Small intestine (tissue), 16 donors: ENCODE data around the gene KDELR1. TPM values are rescaled to one million over a fixed set of nuclear protein-coding genes. Genes with fewer than 3 reads are reported as not detected.

ENCODE experiments used
- DNase-seq, 2 donors: peaks; one replicate each; pipeline versions ENCODE4 v3.0.0 to v3.0.0-alpha.2; 2013
- FAIRE-seq: peaks from 2 replicates; lab custom pipeline; 2012; peaks lifted over from hg19 to GRCh38; lab: Jason Lieb, UNC
- H3K27ac ChIP-seq, 3 donors: one replicate each; pipeline ENCODE4 v1.5.1; 2013; ENCODE audit warnings: low read length in 2 of 3, mild to moderate bottlenecking in 2 of 3, control low read depth in 1 of 3, inconsistent platforms in 1 of 3, low read depth in 1 of 3, moderate library complexity in 1 of 3
- H3K27me3 ChIP-seq, 3 donors: one replicate each; pipeline ENCODE4 v1.6.1; 2013; ENCODE audit warnings: low read length in 3 of 3, inconsistent platforms in 1 of 3; ENCODE audit not compliant: control insufficient read depth in 3 of 3, insufficient read depth in 3 of 3
- H3K36me3 ChIP-seq, 3 donors: one replicate each; pipeline ENCODE4 v1.6.1; 2013; ENCODE audit warnings: low read length in 3 of 3, inconsistent platforms in 1 of 3, low read depth in 1 of 3, mild to moderate bottlenecking in 1 of 3, moderate library complexity in 1 of 3; ENCODE audit not compliant: control insufficient read depth in 3 of 3, insufficient read depth in 2 of 3
- H3K4me1 ChIP-seq, 3 donors: one replicate each; pipeline ENCODE4 v1.6.1; 2013; ENCODE audit warnings: low read length in 2 of 3, inconsistent platforms in 1 of 3, low read depth in 1 of 3, mild to moderate bottlenecking in 1 of 3, moderate library complexity in 1 of 3; ENCODE audit not compliant: control insufficient read depth in 3 of 3, insufficient read depth in 2 of 3
- H3K4me3 ChIP-seq, 3 donors: one replicate each; pipeline ENCODE4 v1.5.1; 2013; ENCODE audit warnings: low read length in 3 of 3, control low read depth in 1 of 3, inconsistent platforms in 1 of 3, low read depth in 1 of 3, mild to moderate bottlenecking in 1 of 3, moderate library complexity in 1 of 3
- H3K9me3 ChIP-seq, 2 donors: one replicate each; pipeline ENCODE4 v1.6.1; 2013; ENCODE audit warnings: low read depth in 1 of 2, low read length in 1 of 2; ENCODE audit not compliant: control insufficient read depth in 2 of 2, insufficient read depth in 1 of 2
- WGBS, 3 donors: extraction: QIAGEN DNeasy Blood & Tissue Kit; methylation state at CpG; one replicate each; pipeline ENCODE4 v1.1.7; 2013; 5-methylcytosine and 5-hydroxymethylcytosine counted together
- long read RNA-seq, 10 donors: transcript quantifications; one replicate each; lab custom pipeline, GENCODE V29; 2026
- polyA plus RNA-seq, 4 donors: library from polyadenylated mRNA; stranded (reverse) in 3 of 4; unstranded in 1 of 4; fragments of 200-250 nt in 3 of 4; fragments of 120-200 nt in 1 of 4; gene quantifications; one replicate each; pipeline versions ENCODE4 v1.2.1 to v1.2.3, GENCODE V29; 2013
- donor health status: healthy with polysubstance abuse.
- donor health status: control.
- donor health status: control.
- donor health status: Bipolar disorder and iron deficiency.
- donor health status: healthy.

Gene KDELR1
- polyA plus RNA-seq: 100 to 1,000 TPM in 3 of 4 donors, 10 to 100 TPM in 1; 95.4 to 288 (median 166) TPM
- long read RNA-seq, donor 1, transcript KDELR1-201 (5 exons, 1,557 nt): major isoform, 156 of 184 reads
- long read RNA-seq, donor 1, partial matches to known transcripts: 25 of 184 reads
- long read RNA-seq, donor 1, other reads (novel, unspliced or antisense): 0 of 184 reads
- long read RNA-seq, donor 2, transcript KDELR1-201 (5 exons, 1,557 nt): major isoform, 40 of 52 reads
- long read RNA-seq, donor 2, partial matches to known transcripts: 11 of 52 reads
- long read RNA-seq, donor 2, other reads (novel, unspliced or antisense): 0 of 52 reads
- long read RNA-seq, donor 3, transcript KDELR1-201 (5 exons, 1,557 nt): major isoform, 45 of 67 reads
- long read RNA-seq, donor 3, partial matches to known transcripts: 18 of 67 reads
- long read RNA-seq, donor 3, other reads (novel, unspliced or antisense): 0 of 67 reads
- long read RNA-seq, donor 4, partial matches to known transcripts: 0 of 1 reads
- long read RNA-seq, donor 4, other reads (novel, unspliced or antisense): 0 of 1 reads
- long read RNA-seq, donor 5, transcript KDELR1-201 (5 exons, 1,557 nt): major isoform, 14 of 14 reads
- long read RNA-seq, donor 5, partial matches to known transcripts: 0 of 14 reads
- long read RNA-seq, donor 5, other reads (novel, unspliced or antisense): 0 of 14 reads
- long read RNA-seq, donor 6, transcript KDELR1-201 (5 exons, 1,557 nt): major isoform, 90 of 106 reads
- long read RNA-seq, donor 6, transcript KDELR1-203 (4 exons, 1,594 nt): minor isoform, 5 of 106 reads
- long read RNA-seq, donor 6, partial matches to known transcripts: 11 of 106 reads
- long read RNA-seq, donor 6, other reads (novel, unspliced or antisense): 0 of 106 reads
- long read RNA-seq, donor 7, transcript KDELR1-203 (4 exons, 1,594 nt): minor isoform, 12 of 104 reads
- long read RNA-seq, donor 7, transcript KDELR1-201 (5 exons, 1,557 nt): major isoform, 80 of 104 reads
- long read RNA-seq, donor 7, partial matches to known transcripts: 9 of 104 reads
- long read RNA-seq, donor 7, other reads (novel, unspliced or antisense): 0 of 104 reads
- long read RNA-seq, donor 8, transcript KDELR1-201 (5 exons, 1,557 nt): major isoform, 6 of 7 reads
- long read RNA-seq, donor 8, partial matches to known transcripts: 0 of 7 reads
- long read RNA-seq, donor 8, other reads (novel, unspliced or antisense): 0 of 7 reads
- long read RNA-seq, donor 9, transcript KDELR1-201 (5 exons, 1,557 nt): major isoform, 24 of 26 reads
- long read RNA-seq, donor 9, partial matches to known transcripts: 0 of 26 reads
- long read RNA-seq, donor 9, other reads (novel, unspliced or antisense): 0 of 26 reads
- long read RNA-seq, donor 10, transcript KDELR1-201 (5 exons, 1,557 nt): major isoform, 98 of 109 reads
- long read RNA-seq, donor 10, partial matches to known transcripts: 6 of 109 reads
- long read RNA-seq, donor 10, other reads (novel, unspliced or antisense): 0 of 109 reads

- Histone ChIP-seq H3K4me3 (peak within 1 kb of the TSS; percentile 76 to 96 (median 92)), H3K27ac (peak within 1 kb of the TSS; percentile 81 to 88 (median 83)), H3K27me3 (peaks cover 5 to 40% (median 22%) of the 10 kb centered on the region in 3 donors), H3K9me3 (no peaks in the 10 kb centered on the region), H3K36me3 (peaks cover 0 to 26% (median 5%) of the 10 kb centered on the region in 3 donors), H3K4me1 (peaks cover 0 to 21% (median 6%) of the 10 kb centered on the region in 3 donors)
- WGBS, 3 donors: 2 to 4% (median 3%) methylated on average over 33 to 42 of the region's 42 CpGs
- peak; percentile 82 to 89 for DNase-seq
- no peak for FAIRE-seq
Measured at GRCh38 chr19:48391100-48392005, at the start of gene KDELR1. Gene KDELR1 (minus strand): TSS chr19:48391551. CDS start chr19:48391358, 193 bp downstream.

- no peaks in the 10 kb centered on the region for H3K4me1 ChIP-seq
- H3K36me3 ChIP-seq: no peaks in the 10 kb centered on the region
- no peak overlapping the region for H3K4me3 ChIP-seq
- DNase-seq (no peak), FAIRE-seq (no peak)
- H3K9me3 ChIP-seq: no peaks in the 10 kb centered on the region
- 82 to 86% (median 85%) methylated on average over 5 of the region's 5 CpGs for WGBS, 3 donors
- no peak overlapping the region for H3K27ac ChIP-seq
- H3K27me3 ChIP-seq: peaks cover 2 to 15% (median 9%) of the 10 kb centered on the region in 3 donors
Measured at GRCh38 chr19:48436586-48436985, 45.2 kb upstream of the KDELR1 start.

GRCh38 chr19:48433337-48433736, 42.0 kb upstream of the KDELR1 start:
- DNase-seq: no peak
- H3K4me1 ChIP-seq: no peaks in the 10 kb centered on the region
- 69 to 88% (median 85%) methylated on average over 8 of the region's 8 CpGs for WGBS, 3 donors
- no peaks in the 10 kb centered on the region for H3K9me3 ChIP-seq
- H3K36me3 ChIP-seq: no peaks in the 10 kb centered on the region
- FAIRE-seq: no peak
- peaks cover 0 to 9% (median 6%) of the 10 kb centered on the region in 3 donors for H3K27me3 ChIP-seq
- no peak overlapping the region for H3K27ac ChIP-seq
- H3K4me3 ChIP-seq: no peak overlapping the region

DNA sequence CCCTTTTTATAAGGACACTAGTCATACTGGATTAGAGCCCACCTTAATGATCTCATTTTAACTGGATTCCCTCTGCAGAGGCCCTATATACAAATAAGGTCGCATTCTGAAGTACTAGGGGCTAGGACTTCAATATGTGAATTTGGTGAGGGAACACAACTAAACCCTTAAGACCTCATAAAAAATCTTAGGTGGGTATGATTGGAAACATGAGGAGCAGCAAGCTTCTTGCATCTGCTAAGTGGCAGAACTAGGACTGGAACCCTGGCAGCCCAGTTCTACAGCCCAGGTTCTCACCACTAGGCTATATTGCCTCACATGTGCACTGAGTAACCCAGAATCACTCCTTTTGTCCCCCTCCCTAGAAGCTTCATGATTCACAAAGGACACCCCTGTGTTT, 37.3 kb upstream of the KDELR1 start:
- Histone ChIP-seq H3K27me3 (no peaks in the 10 kb centered on the region), H3K9me3 (no peaks in the 10 kb centered on the region), H3K4me3 (no peak overlapping the region), H3K27ac (no peak overlapping the region), H3K4me1 (no peaks in the 10 kb centered on the region), H3K36me3 (no peaks in the 10 kb centered on the region)
- no peak for FAIRE-seq
- no peak for DNase-seq
- 83 to 97% (median 96%) methylated on average over 1 of the region's 1 CpG for WGBS, 3 donors

- H3K9me3 ChIP-seq: no peaks in the 10 kb centered on the region
- WGBS, 3 donors: 29 to 35% (median 30%) methylated on average over 8 of the region's 8 CpGs
- FAIRE-seq (no peak), DNase-seq (peak in 1 of 2 donors; percentile 15)
- peak overlapping the region in 1 of 3 donors; percentile 8 for H3K27ac ChIP-seq
- H3K4me1 ChIP-seq: no peaks in the 10 kb centered on the region
- no peak overlapping the region for H3K4me3 ChIP-seq
- no peaks in the 10 kb centered on the region for H3K27me3 ChIP-seq
- no peaks in the 10 kb centered on the region for H3K36me3 ChIP-seq
Measured at GRCh38 chr19:48424694-48425219, 33.4 kb upstream of the KDELR1 start.

DNA sequence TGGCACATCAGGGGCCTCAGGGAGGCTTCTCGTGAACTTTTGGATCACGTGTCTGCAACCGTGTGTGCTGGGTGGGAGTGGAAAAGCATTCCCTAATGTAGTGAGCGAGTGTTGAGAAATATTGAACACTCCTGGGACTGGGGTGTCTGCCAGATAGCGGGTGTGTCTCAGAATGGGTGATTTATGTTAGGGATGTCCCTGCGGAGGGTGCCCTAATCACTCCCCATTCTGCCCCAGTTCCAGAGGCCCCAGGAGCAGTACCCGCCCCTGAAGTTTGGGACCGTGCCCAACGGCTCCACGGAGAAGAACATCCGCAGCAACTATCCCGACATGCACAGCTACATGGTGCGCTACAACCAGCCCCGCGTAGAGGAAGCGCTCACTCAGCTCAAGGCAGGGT, 30.2 kb upstream of the KDELR1 start:
- Histone ChIP-seq H3K27me3 (no peaks in the 10 kb centered on the region), H3K36me3 (no peaks in the 10 kb centered on the region), H3K4me1 (peaks cover 0 to 8% (median 0%) of the 10 kb centered on the region in 3 donors), H3K4me3 (no peak overlapping the region), H3K27ac (no peak overlapping the region), H3K9me3 (no peaks in the 10 kb centered on the region)
- DNase-seq (no peak), FAIRE-seq (no peak)
- WGBS, 3 donors: 52 to 72% (median 54%) methylated on average over 16 of the region's 16 CpGs
